Skeletal muscle cell (primary cell): Measurements from ENCODE around the gene DCTN5.
"Not testable (repeated sequence)": the region's sequence is repeated elsewhere in the genome, so short reads cannot be mapped to it uniquely, and the experiment has no call there.

Experiments used
- DNase-seq: peaks from one replicate; pipeline ENCODE4 v3.0.0-alpha.2; 2010; ENCODE audit warnings: low read depth
- H3K4me3 ChIP-seq: 2 replicates; pipeline ENCODE4 v1.5.1; 2011; ENCODE audit warnings: low read depth, mild to moderate bottlenecking, control low read depth, low read length, moderate library complexity

The DCTN5 gene

DNA sequence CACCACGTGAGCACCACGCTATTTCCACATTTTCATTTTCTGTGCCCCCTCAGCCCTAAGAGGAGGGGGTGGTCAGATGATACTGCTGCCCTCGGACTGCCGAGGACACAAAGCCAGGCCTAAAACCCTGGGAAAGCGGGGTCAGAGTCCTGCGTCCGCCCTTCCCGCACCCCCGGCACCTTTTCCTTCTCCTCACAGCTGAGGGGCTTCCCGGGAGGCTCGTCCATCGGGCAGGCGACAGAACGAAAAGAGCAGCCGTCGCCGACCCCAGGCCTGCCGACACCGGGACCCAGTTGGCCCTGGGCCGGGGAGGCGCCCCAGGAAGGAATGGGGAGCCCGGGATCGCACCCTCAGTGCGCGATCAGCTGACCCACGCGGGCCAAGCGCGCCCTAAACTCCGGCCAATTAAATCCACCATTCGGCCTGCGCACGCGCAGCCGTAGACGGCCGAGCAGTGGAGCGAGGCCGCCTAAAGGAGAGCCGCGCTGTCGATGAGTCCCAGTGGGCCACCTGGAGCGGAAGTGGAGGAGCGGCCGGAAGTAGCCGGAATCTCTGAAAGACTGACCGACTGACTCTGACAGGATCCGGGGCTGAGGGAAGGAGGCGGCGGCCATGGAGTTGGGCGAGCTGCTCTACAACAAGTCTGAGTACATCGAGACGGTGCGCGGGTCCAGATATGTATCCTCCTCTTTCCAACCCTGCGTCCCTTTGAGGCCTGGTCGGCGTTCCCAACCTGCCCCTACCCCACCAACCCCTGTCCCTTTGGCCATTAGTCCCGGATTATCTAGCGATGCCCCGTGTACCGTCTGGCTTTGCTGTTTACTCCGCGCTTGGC, at the start of gene DCTN5, which contains the start of gene PALB2:
DCTN5 (plus strand) TSS at position 536 of the 835 bp plus-strand sequence; CDS start at position 613, 77 bp downstream.
PALB2 (minus strand) TSS at position 380 of the 835 bp plus-strand sequence; CDS start at position 227, 153 bp downstream.
- peak within 1 kb of the TSS; percentile 100 for H3K4me3 ChIP-seq
- DNase-seq = peak; percentile 70

DNA sequence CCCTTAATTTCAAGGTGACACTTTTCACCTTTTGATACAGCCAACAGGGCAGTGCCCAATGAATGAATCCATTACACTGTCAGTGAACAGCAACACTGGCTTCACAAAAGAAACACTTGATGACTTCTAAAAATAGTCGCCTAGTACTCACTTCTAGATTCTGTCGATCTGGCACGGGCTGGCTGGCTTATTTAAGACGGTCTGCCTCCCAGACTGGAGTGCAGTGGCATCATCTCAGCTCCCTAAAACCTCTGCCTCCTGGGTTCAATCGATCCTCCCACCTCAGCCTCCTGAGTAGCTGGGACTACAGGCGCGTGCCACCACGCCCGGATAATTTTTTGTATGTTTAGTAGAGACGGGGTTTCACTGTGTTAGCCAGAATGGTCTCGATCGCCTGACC, 47.1 kb upstream of the DCTN5 start:
- DNase-seq = no peak
- H3K4me3 ChIP-seq = no peak overlapping the region

DNA sequence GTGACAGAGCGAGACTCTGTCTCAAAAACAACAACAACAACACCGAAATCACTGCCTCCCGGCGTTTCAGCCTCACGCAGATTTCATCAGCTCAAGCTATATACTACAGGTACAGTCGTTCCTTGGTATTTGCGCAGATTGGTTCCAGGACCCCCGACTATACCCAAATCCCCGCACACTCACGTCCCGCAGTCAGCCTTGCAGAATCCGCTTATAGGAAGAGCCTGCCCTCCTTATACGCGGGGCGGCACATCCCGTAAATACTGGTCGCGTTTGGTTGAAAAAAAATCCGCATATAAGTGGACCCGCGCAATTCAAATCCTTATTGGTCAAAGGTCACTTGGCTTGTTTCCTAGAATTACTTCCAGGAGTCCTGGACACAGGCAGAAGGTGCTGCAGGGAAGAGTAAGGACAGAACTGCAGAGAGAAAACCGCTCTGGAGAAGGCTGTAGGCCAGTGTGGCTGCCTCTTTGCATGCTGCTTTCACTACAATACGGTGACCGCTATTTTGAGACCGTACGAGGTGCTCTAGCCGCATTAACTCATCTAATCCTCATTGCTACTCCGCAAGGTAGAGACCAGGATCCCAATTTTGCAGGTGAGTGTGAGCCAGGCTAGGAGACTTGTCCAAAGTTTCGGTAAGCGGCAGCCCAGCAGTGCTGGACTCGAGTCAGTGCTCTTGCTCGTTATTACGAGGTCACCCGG, 45.9 kb upstream of the DCTN5 start:
- no peak for DNase-seq
- H3K4me3 ChIP-seq = peak overlapping the region; percentile 73

DNA sequence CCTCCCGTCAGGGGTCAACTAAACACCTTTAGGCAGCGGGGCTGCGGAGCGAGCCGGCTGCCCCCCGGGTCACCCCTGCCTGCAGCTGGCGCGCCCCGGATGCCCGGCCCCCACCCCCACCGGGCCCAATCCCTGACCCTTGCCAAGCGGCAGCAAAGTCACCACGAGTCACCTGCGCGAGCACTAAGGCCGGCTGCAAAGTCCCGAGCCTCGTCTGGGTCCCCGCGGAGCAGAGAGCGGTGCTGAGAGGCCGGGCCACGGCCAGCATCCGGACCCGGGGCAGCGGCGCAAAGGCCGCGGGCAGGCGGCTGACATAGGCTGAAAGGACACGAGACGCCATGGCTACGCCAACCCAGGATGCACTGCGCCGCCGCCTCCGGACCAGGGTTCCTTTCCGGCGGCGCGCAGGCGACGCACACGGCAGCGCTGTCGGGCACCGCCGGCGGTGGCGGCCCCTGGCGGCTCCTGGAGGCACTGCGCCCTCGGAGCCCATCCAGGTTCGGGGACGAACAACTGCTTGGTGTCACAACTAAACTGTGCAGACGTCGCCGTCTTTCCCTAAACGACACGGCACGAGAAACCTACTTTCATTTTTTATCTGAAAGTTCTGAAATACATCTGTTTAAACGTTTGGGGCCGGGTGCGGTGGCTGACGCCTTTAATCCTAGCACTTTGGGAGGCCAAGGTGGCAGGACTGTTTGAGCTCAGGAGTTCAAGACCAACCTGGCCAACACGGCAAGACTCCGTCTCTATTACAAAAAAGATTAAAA, 45.1 kb upstream of the DCTN5 start, which contains the start of gene NDUFAB1:
NDUFAB1 (minus strand) TSS at position 366 of the 770 bp plus-strand sequence; CDS start at position 340, 26 bp downstream.
- H3K4me3 ChIP-seq = peak within 1 kb of the TSS; percentile 73
- peak; percentile 54 for DNase-seq

DNA sequence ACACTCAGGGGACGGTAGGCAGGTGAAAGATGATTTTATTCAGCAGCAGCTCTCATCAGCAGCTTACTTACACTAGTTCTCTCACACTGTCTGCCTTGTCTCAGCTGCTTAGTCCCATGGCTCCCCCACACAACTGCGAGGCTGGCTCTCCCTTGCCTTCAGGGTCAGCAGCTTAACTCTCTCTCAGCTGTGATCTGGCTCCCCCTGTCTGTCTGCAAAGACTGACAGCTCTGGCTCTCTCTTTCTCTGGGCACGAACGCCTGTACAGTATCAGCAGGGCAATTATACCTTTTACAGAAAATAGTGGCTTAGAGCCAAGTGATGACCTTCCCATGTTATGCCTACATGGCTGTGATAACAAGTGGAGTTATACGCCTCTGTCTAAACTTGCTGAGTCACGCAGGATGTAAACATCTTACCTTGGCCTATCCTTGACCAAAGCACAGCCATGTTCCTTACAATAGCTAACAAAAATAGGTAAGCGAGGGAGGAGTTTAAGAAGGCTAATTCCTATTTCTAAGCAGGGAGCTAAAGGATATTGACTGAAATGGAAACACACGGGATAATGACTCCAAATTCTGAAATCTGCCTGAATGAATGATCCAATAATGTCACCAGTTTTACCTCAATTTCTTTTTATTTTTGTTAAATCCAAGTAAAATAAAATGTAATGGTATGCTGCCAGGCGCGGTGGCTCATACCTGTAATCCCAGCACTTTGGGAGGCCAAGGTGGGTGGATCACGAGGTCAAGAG, 44.1 kb upstream of the DCTN5 start:
- no peak for DNase-seq
- no peak overlapping the region for H3K4me3 ChIP-seq

DNA sequence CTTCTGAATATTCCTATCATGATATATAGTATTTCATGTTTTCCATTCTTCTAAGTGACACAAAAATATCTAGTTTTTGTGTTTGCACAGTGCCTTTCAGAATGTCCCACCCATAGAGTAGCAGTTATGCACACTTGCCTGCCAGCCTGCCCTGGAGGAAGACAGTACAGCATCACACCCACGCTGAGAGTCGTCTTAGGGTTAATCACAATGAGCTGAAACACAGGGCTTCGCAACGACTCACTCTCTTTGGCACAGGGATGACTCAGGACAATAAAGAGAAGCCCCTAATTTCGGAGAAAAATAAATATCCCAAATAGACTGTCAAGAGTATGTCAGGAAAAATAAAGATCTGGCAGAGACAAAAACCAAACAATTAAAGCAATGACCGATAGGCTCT, 33.5 kb upstream of the DCTN5 start:
- H3K4me3 ChIP-seq = no peak overlapping the region
- DNase-seq = no peak

DNA sequence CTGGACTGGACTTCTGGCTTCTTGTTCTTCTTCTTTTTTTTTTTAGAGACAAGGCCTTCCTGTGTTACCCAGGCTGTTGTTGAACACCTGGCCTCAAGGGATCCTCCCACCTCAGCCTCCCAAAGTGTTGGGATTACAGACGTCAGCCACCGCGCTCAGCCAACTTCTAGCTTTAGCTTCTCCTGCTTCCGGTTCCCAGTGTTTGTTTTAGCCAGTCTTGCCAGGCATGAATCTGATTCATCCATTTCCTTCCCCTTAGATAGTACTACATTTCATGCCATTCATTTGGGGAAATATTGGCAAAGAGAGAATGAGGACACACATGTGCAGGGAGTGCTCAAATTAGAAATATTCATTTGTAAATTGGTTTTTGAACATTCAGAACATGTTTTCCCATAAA, 33.1 kb upstream of the DCTN5 start:
- DNase-seq = peak; percentile 36
- no peak overlapping the region for H3K4me3 ChIP-seq

DNA sequence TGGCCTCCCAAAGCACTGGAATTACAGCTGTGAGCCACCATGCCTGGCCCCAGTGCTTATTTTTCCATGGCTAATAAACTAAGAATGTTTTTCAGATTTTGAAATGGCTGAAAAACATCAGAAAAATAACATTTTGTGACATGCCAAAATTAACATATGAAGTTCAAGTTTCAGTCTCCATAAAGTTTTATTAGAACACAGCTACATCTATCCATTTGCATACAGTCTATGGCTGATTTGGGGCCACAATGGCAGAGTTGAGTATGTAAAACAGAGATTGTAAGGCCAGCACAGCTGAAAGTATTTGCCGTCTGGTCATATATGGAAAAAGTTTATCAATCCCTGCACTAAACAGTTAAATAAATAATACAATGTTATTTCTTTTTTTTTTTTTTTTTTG, 31.3 kb upstream of the DCTN5 start:
- no peak overlapping the region for H3K4me3 ChIP-seq
- no peak for DNase-seq

DNA sequence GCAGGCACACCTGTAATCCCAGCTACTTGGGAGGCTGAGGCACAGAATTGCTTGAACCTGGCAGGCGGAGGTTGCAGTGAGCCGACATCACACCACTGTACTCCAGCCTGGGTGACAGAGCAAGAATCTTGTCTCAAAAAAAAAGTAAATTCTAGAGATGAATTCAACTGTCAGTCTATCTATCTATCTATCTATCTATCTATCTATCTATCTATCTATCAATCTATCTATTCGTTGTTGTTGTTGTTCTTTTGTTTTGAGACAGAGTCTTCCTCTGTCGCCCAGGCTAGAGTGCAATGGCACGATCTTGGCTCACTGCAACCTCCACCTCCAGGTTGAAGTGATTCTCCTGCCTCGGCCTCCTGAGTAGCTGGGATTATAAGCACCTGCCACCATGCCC, 30.4 kb upstream of the DCTN5 start:
- DNase-seq, H3K4me3 ChIP-seq: not testable (repeated sequence)

DNA sequence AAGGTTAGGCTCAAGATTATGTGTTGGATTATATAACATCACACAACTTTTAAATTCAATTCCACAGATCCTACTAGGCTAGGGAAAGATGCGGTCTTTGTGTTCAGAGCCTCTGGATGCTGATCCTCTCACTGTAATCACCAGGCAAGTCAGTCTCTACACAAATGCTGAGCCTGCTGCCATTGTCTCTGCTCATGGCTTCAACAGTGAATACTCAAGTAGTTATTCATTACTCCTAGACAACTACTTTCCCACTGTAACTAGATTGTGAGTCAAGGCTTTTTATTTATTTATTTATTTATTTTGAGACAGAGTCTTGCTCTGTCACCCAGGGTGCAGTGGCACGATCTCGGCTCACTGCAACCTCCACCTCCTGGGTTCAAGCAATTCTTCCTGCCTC, 29.3 kb upstream of the DCTN5 start:
- H3K4me3 ChIP-seq = no peak overlapping the region
- DNase-seq = no peak

DNA sequence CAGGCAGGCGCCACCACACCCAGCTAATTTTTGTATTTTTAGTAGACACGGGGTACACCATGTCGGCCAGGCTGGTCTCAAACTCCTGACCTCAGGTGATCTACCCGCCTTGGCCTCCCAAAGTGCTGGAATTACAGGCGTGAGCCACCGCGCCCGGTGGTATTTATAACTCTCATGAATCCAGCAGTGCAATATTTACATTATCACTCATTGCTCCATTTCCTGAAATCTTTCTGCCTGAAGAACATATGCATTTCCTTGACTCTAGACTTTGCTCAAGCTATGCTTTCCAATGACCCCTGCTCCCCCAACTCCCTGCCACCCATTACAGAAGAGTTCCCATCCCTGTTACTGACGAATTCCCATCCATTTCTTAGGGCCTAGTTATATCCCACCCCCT, 25.5 kb upstream of the DCTN5 start:
- DNase-seq = no peak
- H3K4me3 ChIP-seq = no peak overlapping the region

DNA sequence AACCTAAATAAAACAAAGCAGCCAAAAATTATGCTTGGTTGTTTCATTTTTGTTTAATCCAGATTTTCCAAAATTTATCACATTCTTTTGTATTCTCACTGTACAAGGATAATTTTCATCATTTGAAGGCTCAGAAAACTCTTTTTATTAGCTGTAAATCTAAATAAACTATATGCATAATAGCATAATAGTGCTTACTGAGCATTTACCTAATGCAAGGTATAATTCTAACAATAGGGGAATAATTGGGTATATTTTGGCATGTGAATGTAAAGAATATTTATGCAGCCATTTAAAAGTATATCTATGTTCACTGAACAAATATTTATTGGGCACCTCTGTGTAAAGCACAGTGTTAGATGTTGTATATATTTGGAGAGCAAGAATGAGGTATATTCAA, 17.2 kb upstream of the DCTN5 start:
- no peak for DNase-seq
- no peak overlapping the region for H3K4me3 ChIP-seq

DNA sequence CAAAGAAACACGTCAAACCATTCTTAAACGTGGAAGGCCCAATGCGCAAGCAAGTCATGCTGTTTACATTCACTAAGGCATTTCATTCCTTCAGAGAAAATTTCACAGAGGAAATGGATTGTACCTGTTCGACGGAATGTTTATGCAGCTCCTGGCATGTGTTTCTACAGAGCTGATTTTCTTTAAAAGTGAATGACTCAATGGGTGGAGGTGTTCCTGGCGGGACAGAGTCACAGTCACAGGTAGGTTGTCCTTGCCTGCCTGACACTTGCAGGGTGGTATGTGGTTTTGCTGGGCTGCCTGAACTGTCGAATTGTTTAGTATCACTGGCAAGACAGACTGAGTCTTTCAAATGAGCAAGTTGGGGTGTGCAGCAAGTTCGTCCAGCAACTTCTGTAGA, 11.8 kb upstream of the DCTN5 start:
- no peak for DNase-seq

DNA sequence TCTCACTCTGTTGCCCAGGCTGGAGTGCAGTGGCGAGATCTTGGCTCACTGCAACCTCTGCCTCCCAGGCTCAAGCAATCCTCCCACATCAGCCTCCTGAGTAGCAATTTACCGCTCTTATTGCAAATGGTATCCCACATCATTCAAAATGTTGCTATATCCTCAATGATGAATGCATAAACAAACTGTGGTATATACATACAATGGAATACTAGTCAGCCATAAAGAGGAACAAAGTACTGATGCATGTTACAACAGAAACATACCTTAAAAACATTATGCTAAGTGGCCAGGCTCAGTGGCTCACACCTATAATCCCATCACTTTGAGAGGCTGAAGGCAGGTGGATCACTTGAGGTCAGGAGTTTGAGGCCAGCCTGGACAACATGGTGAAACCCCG, 9.4 kb upstream of the DCTN5 start:
- DNase-seq, H3K4me3 ChIP-seq: not testable (repeated sequence)

More for the DNA sequence above, 11.8 kb upstream of the DCTN5 start:
- H3K4me3 ChIP-seq = no peak overlapping the region

DNA sequence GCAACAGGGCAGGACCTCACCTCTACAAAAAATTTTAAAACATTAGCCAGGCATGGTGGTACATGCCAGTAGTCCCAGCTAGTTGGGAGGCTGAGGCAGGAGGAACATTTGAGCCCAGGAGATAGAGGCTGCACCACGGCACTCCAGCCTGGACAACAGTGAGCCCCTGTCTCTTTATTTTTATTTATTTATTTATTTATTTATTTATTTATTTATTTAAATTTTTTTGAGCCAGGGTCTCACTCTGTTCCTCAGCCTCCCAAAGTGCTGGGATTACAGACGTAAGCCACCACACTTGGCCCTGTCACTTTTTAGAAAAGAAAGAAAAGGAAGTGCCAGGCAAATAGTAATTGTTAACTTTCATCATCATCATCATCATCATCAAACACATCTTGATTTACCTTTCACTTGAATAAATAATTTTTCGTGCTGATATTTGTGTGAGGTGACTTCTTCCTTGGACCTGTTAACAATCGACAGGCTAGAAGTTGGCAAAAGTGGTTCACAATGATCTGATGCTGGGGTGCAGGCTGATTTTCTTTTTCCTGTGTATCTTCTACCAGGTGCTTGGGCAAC, 6.7 kb upstream of the DCTN5 start:
- DNase-seq = no peak
- H3K4me3 ChIP-seq = no peak overlapping the region

DNA sequence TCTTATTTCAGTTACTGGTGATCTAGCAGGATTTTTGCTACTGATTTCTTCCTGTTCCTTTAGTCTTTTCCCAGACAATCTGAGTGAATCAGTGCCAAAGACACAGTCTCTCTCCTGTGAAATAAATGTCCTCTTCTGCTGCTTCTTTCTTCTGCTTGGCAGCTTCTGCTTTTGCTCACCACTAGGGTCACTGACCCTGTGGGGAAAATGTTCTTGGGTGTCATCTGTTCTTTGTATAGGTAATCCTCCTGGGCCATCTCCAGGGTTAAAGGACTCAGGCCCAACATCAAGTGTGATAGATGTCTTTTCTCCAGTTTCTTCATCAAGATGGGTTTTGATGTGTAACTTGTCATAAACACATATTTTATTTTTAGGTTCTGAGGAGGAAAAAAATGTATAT, 5.3 kb upstream of the DCTN5 start:
- no peak overlapping the region for H3K4me3 ChIP-seq
- no peak for DNase-seq

DNA sequence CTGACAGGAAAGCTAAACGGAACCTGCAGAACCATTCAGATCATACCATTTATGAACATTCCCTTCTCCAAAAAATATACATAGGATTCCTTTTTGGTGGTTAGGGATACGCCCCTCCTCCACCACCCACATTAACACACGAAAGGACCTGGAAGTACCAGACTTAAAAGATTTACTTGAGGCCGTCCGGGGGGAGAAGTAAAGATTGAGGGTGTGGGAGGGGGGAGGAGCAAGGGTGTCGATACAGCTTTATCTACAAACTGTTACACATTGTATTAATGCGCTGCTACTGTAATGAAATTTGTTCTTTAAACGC, 693 bp upstream of the DCTN5 start:
- H3K4me3 ChIP-seq = peak overlapping the region; percentile 100
- no peak for DNase-seq

DNA sequence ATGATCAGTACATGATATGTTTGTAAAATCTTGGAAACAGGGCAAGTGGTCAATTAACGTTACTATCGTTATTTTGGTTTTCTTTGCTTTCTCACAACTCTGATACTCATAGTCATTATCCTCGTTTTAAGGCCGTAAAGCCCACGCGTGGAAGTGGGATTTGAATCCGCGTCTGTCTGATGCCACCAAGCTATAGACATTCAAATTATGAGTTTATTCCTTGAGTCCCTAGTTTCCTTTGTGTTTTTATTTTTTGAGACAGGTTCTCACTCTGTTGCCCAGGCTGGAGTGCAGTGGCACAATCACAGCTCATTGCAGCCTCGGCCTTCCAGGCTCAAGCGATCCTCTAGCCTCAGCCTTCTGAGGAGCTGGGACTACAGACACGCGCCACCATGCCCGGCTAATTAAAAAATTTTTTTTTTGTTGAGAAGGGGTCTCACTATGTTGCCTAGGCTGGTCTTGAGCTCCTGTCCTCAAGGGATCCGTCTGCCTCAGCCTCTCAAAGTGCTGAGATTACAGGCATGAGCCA, 1.0 kb downstream of the DCTN5 start:
- DNase-seq = no peak
- peak overlapping the region; percentile 100 for H3K4me3 ChIP-seq
